Non-pigmented ciliary epithelial cell (primary cell): ENCODE results near the gene MSH2.
A peak's percentile ranks its signal among the peaks of the same experiment; 100 is the strongest.
"Not testable (repeated sequence)": the region's sequence is repeated elsewhere in the genome, so short reads cannot be mapped to it uniquely, and the experiment has no call there.

Experiments
- DNase-seq: peaks from one replicate; pipeline ENCODE4 v3.0.0-alpha.2; 2010; ENCODE audit warnings: low read depth

The MSH2 gene

DNA sequence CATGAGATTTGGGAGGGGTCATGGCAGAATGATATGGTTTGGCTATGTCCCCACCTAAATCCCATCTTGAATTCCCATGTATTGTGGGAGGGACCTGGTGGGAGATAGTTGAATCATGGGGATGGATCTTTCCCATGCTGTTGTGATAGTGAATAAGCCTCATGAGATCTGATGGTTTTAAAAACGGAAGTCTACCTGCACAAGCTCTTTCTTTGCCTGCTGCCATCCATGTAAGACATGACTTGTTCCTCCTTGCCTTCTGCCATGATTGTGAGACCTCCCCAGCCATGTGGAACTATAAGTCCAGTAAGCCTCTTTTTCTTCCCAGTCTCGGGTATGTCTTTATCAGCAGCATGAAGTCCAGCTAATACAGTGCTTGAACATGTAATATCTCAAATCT, 5.0 kb downstream of the MSH2 start:
- DNase-seq = not testable (repeated sequence)

- DNase-seq = no peak
These were observed 11.9 kb downstream of the MSH2 start for GRCh38 chr2:47414682-47415458.

DNA sequence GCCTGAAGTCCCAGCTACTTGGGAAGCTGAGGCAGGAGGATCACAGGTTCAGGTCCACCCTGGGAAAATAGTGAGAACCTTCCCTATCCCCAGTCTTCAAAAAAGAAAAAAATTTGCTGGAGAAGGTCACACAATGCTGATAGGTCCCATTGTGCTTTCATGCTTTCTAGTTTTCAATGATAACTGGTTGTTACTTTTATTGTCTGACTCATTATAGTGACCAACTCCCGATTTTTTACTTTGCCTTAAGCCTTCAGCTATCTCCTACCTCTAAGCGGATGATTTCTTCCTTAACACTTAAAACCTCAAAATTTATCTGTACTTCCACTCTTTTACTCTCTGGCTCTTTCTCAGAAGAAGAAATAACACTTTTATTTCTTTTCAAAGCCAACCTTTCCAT, 17.3 kb downstream of the MSH2 start:
- no peak for DNase-seq

DNA sequence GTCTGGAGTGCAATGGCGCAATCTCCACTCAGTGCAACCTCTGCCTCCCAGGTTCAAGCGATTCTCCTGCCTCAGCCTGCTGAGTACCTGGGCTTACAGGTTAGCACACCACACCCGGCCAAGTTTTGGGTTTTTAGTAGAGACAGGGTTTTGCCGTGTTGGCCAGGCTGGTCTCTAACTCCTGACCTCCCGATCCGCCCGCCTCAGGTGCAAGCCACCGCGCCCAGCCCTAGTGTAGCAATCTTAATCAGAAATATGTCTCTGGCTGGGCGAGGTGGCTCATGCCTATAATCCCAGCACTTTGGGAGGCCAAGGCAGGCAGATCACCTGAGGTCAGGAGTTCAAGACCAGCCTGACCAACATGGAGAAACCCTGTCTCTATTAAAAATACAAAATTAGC, 17.7 kb downstream of the MSH2 start:
- DNase-seq = not testable (repeated sequence)

GRCh38 chr2:47422016-47422415, 19.1 kb downstream of the MSH2 start:
- DNase-seq = no peak

DNA sequence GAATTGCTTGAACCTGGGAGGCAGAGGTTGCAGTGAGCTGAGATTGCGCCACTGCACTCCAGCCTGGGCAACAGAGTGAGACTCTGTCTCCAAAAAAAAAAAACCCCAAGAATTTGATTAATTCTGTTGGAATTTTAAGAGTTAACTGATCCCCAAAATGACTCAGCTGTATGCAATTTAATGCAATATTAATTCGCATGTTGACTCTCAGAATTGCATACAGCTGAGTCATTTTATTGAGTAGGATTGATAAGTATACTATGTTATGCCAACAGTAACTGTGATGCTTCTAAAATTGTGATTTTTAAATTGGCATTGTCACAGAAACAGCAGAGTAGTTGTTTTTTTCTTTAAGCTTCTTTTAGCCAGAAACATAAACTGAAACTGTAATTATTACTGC, 19.6 kb downstream of the MSH2 start:
- no peak for DNase-seq

- no peak for DNase-seq
These were observed 23.8 kb downstream of the MSH2 start for GRCh38 chr2:47426786-47427185.

- DNase-seq = peak; percentile 5
These were observed 26.8 kb downstream of the MSH2 start for GRCh38 chr2:47429795-47430194.

GRCh38 chr2:47433006-47433405, 30.1 kb downstream of the MSH2 start:
- DNase-seq = not testable (repeated sequence)

DNA sequence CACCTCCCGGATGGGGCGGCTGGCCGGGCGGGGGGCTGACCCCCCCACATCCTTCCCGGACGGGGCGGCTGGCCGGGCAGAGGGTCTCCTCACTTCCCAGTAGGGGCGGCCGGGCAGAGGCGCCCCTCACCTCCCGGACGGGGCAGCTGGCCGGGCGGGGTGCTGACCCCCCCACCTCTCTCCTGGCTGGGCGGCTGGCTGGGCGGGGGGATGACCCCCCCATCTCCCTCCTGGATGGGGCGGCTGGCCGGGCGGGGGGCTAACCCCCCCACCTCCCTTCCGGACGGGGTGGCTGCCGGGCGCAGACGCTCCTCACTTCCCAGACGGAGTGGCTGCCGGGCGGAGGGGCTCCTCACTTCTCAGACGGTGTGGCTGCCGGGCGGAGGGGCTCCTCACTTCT, 30.5 kb downstream of the MSH2 start:
- DNase-seq = not testable (repeated sequence)

- peak; percentile 5 for DNase-seq
These were observed 34.3 kb downstream of the MSH2 start for GRCh38 chr2:47437287-47437686.

DNA sequence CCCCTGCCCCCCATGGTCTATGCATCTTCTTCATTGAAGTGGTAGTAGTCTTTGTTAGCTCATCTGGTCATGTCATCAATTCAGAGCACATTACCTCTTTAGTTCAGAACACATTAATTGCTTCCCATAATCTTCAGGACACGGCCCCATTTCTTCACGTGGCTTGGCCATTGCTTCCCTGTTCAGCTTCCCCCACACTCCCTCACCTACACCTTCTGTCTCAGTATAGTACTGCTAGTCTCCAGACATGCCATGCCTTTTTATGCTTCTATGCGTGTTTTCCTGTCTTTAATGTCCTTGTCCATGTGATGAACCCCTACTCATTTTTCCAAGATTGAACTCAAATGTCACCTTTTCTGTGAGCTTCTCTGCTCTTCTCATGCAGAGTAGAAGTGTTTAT, 35.1 kb downstream of the MSH2 start:
- no peak for DNase-seq

GRCh38 chr2:47438783-47439182, 35.8 kb downstream of the MSH2 start:
- no peak for DNase-seq

GRCh38 chr2:47451790-47452189, 48.8 kb downstream of the MSH2 start:
- DNase-seq = no peak

DNA sequence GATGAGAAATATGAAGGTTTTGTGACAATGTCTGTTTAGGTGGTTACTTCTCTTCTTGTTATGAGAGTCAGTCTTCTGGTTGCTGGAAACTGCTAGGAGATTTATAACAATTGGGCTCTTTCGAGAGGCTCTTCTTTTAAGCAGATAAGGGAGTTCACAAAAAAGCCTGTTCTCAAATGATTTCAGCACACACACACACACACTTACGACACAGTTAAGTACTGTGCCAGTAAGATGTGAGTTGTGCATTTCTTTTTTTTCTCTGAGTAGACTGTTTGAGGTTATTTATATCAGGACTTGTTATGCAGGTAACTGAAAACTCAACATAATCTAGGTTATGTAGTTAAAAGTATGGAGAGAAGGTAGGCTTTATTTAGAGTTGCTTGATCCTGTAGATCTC, 49.8 kb downstream of the MSH2 start:
- no peak for DNase-seq

DNA sequence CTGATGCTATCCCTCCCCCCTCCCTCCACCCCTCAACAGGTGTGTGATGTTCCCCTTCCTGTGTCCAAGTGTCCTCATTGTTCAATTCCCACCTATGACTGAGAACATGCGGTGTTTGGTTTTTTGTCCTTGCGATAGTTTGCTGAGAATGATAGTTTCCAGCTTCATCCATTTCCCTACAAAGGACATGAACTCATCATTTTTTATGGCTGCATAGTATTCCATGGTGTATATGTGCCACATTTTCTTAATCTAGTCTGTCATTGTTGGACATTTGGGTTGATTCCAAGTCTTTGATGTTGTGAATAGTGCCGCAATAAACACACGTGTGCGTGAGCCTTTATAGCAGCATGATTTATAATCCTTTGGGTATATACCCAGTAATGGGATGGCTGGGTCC, 51.9 kb downstream of the MSH2 start:
- not testable (repeated sequence) for DNase-seq

GRCh38 chr2:47455411-47455810, 52.5 kb downstream of the MSH2 start:
- DNase-seq = no peak

DNA sequence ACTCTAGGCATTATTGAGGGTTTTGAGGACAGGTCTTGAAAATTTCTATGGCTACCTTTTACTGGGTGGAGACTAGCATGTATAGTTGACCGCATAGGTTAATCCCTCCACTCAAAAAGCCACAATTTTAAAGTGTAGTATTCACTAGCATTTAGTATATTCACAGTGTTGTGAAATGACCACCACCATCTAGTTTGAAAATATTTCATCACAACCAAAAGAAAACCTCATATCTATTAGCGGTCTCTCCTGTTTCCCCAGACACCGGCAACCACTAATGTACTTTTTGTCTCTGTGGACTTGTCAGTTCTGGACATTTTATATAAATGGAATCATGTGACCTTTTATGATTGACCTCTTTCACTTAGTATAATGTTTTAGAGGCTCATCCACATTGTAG, 53.9 kb downstream of the MSH2 start:
- DNase-seq = no peak

DNA sequence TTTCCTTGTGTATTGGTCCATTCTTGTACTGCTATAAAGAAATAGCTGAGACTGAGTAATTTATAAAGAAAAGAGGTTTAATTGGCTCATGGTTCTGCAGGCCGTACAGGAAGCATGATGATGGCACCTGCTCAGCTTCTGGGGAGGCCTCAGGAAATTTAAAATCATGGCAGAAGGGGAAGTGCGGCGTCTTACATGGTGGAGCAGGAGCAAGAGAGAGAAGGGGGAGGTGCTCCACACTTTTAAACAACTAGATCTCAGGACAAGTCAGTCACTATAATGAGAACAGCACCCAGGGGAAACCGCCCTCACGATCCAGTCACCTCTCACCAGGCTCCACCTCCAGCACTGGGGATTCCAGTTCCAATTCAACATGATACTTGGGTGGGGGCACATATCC, 54.3 kb downstream of the MSH2 start:
- no peak for DNase-seq

DNA sequence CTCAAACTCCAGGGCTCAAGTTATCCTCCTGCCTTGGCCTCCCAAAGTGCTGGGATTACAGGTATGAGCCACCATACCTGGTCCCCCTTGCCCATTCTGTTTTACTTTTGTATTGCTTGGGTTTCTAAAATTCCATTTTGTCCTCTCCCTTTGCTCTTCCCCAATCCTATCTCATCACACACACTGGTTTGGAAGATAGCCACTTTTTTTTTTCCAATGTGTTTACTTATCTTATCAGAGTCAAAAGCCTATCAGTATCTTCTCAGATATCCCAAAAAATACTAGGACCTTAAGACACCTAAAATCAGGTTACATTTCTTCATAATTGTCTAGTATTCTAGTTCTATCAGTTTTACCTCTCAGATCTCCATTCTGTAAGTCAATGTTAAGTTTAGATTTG, 56.1 kb downstream of the MSH2 start:
- DNase-seq = no peak

DNA sequence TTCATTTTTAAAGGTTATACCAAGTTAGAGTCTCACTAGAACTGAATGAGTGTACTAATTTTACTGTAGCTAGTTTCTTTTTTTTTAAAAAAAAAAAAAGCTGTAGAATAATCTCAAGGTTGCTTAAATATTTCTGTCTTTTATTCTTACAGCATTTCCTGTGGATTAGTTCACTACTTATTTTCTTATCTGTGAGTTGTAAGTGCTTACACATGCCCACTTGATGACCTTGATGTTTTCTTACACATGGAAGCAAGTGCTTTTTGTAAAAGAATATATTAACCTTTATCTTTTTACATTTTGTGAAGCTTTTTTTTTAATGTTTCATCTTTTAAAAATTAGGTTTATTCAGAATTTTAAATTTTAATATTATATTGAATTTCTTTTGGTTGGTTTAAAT, 57.8 kb downstream of the MSH2 start:
- DNase-seq = peak; percentile 5

GRCh38 chr2:47471429-47472116, 68.6 kb downstream of the MSH2 start:
- DNase-seq = no peak

DNA sequence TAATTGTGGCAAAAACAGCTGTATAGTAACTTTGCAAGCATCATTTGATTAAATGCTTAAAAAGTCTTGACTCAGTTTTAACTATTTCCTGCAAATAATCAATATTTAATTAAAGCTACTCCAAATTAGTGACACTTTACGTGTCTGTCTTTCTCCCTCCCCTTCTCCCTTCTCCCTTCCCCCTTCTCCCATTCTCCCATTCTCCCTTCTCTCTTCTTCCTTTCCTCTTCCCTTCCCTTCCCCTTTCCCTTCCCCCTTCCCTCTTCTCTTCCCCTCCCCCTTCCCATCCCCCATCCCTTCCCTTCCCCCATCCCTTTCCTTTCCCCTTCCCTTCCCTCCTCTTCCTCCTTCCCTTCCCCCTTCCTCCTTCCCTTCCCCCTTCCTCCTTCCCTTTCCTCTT, 76.9 kb downstream of the MSH2 start:
- no peak for DNase-seq

- no peak for DNase-seq
These were observed 80.2 kb downstream of the MSH2 start for GRCh38 chr2:47483191-47483590.
